B cell (primary cell): ENCODE measurements around the gene ANO9. TPM values are rescaled to one million over a fixed set of nuclear protein-coding genes. Genes with fewer than 3 reads are reported as not detected.

Experiments
- ATAC-seq: fragments of 200-7000 bp; cut with Tn5 transposase; one replicate; pipeline ENCODE4 v1.10.0; 2021; ENCODE audit warnings: low read depth, mild to moderate bottlenecking, moderate number of reproducible peaks, moderate library complexity
- CTCF ChIA-PET: fragments of 350-600 bp; sonication (Branson Sonifier 250); formaldehyde crosslinking; loops from one replicate; lab custom pipeline; 2021; ENCODE audit warnings: antibody characterized with exemption, inconsistent platforms; lab: Charles Lee
- POLR2A ChIA-PET: fragments of 350-600 bp; sonication (Branson Sonifier 250); formaldehyde crosslinking; loops from one replicate; lab custom pipeline; 2021; ENCODE audit warnings: antibody characterized with exemption; lab: Charles Lee
- DNase-seq: peaks from one replicate; pipeline ENCODE4 v3.0.0; 2013
- H2AFZ ChIP-seq: 2 replicates; pipeline ENCODE4 v1.6.1; 2012; ENCODE audit warnings: mild to moderate bottlenecking, low read depth, low read length; ENCODE audit not compliant: insufficient read depth, poor library complexity, severe bottlenecking
- H3K27ac ChIP-seq, 2 donors: 1 replicate in 1 of 2; 2 replicates in 1 of 2; pipeline ENCODE4 v1.5.1; 2012 to 2013; ENCODE audit warnings: low read length in 2 of 2, mild to moderate bottlenecking in 2 of 2, moderate library complexity in 1 of 2
- H3K27me3 ChIP-seq, 4 experiments: fragments of 200-600 bp in 1 of 4; sonication (generic) in 1 of 4; replicated peaks in 1 of 4; 1 replicate in 2 of 4; 2 replicates in 2 of 4; pipeline versions ENCODE4 v1.6.1 to v1.7.0; 2013 to 2016; ENCODE audit warnings: low read length in 3 of 4, mild to moderate bottlenecking in 2 of 4, mixed read lengths in 1 of 4, moderate library complexity in 1 of 4; ENCODE audit not compliant: insufficient read depth in 4 of 4, control insufficient read depth in 3 of 4; ENCODE audit errors: control extremely low read depth in 1 of 4
- H3K36me3 ChIP-seq, 2 experiments: replicated peaks in 1 of 2; 1 replicate in 1 of 2; 2 replicates in 1 of 2; pipeline versions ENCODE4 v1.6.1 to v1.7.1; 2013; ENCODE audit warnings: low read length in 1 of 2; ENCODE audit not compliant: insufficient read depth in 2 of 2, control insufficient read depth in 1 of 2; ENCODE audit errors: control extremely low read depth in 1 of 2, extremely low read depth in 1 of 2
- H3K4me1 ChIP-seq, 2 donors: fragments of 200-600 bp in 1 of 2; sonication (generic) in 1 of 2; 1 replicate in 1 of 2; 2 replicates in 1 of 2; pipeline versions ENCODE4 v1.5.1 to v1.6.1; 2013 to 2017; ENCODE audit warnings: low read length in 2 of 2; ENCODE audit not compliant: control insufficient read depth in 2 of 2, insufficient read depth in 2 of 2
- H3K4me2 ChIP-seq: replicated peaks from 2 replicates; pipeline ENCODE3; 2012; ENCODE audit warnings: mild to moderate bottlenecking, low read depth, low read length; ENCODE audit not compliant: poor library complexity, severe bottlenecking
- H3K4me3 ChIP-seq, 5 experiments: fragments of 200-600 bp in 1 of 5; sonication (generic) in 1 of 5; 1 replicate in 3 of 5; 2 replicates in 2 of 5; pipeline versions ENCODE4 v1.5.1 to v1.7.0; 2011 to 2016; ENCODE audit warnings: low read length in 4 of 5, mild to moderate bottlenecking in 4 of 5, low read depth in 2 of 5, control low read depth in 1 of 5, moderate library complexity in 1 of 5; ENCODE audit not compliant: insufficient read depth in 1 of 5; ENCODE audit errors: control extremely low read depth in 1 of 5, extremely low read depth in 1 of 5
- H3K79me2 ChIP-seq: fragments of 200-600 bp; sonication (generic); one replicate; pipeline ENCODE4 v1.6.0; 2016; ENCODE audit warnings: low read length; ENCODE audit not compliant: control insufficient read depth, insufficient read depth
- H3K9ac ChIP-seq: fragments of 200-600 bp; sonication (generic); 2 replicates; pipeline ENCODE4 v1.6.1; 2017; ENCODE audit warnings: mild to moderate bottlenecking, low read length, moderate library complexity
- H3K9me3 ChIP-seq, 3 donors: one replicate each; pipeline versions ENCODE4 v1.6.1 to v1.7.1; 2013; ENCODE audit warnings: low read length in 2 of 3; ENCODE audit not compliant: control insufficient read depth in 2 of 3, insufficient read depth in 1 of 3; ENCODE audit errors: control extremely low read depth in 1 of 3
- H4K20me1 ChIP-seq: 2 replicates; pipeline ENCODE4 v1.6.0; 2012; ENCODE audit warnings: mild to moderate bottlenecking, low read length; ENCODE audit not compliant: insufficient read depth, control insufficient read depth, poor library complexity, severe bottlenecking
- H3K27ac Mint-ChIP-seq: one replicate; pipeline ENCODE4 v1.8.0; 2021; ENCODE audit warnings: mixed read lengths
- H3K27me3 Mint-ChIP-seq: one replicate; pipeline ENCODE4 v1.8.0; 2021; ENCODE audit warnings: mixed read lengths
- H3K4me1 Mint-ChIP-seq: one replicate; pipeline ENCODE4 v1.8.0; 2021; ENCODE audit warnings: mixed read lengths
- H3K4me3 Mint-ChIP-seq: one replicate; pipeline ENCODE4 v1.8.0; 2021; ENCODE audit warnings: mixed read lengths
- H3K9me3 Mint-ChIP-seq: one replicate; pipeline ENCODE4 v1.8.0; 2022; ENCODE audit warnings: mixed read lengths; ENCODE audit not compliant: insufficient read depth
- EZH2 ChIP-seq: IDR thresholded peaks from 2 replicates; pipeline ENCODE4 v1.6.1; 2012; ENCODE audit warnings: borderline replicate concordance, low read depth, mild to moderate bottlenecking, moderate library complexity, low read length; ENCODE audit not compliant: insufficient read depth, poor library complexity, severe bottlenecking
- WGBS: methylation state at CpG from one replicate; pipeline ENCODE4 v1.1.5; 2013; ENCODE audit warnings: missing lambda C conversion rate; ENCODE audit not compliant: insufficient coverage; 5-methylcytosine and 5-hydroxymethylcytosine counted together
- intact Hi-C: fragments of 100-400 bp; cut with micrococcal nuclease; formaldehyde crosslinking; loops from one replicate; pipeline ENCODE4 v1.10.0; 2022
- polyA plus RNA-seq: library from polyadenylated mRNA; depleted of rRNA; stranded (reverse); fragments of >200 nt; gene quantifications from 2 replicates; pipeline ENCODE4 v1.2.3, GENCODE V29; 2012
- total RNA-seq, 2 donors: library from RNA; stranded (reverse); fragments of 120-200 nt in 1 of 2; gene quantifications; 1 replicate in 1 of 2; 2 replicates in 1 of 2; pipeline versions ENCODE4 v1.2.3 to v1.2.4, GENCODE V29; 2013 to 2022
- TF ChIP-seq, protein P1 (sequence below): fragments of 200-600 bp; IDR thresholded peaks from one replicate; pipeline ENCODE4 v1.8.0; 2022; ENCODE audit warnings: antibody characterized with exemption, mild to moderate bottlenecking

ANO9 gene
- total and polyA plus RNA-seq, 2 donors (not counting 1 experiment from before 2014, with no cell fraction given): 62.0 to 107 TPM

DNA sequence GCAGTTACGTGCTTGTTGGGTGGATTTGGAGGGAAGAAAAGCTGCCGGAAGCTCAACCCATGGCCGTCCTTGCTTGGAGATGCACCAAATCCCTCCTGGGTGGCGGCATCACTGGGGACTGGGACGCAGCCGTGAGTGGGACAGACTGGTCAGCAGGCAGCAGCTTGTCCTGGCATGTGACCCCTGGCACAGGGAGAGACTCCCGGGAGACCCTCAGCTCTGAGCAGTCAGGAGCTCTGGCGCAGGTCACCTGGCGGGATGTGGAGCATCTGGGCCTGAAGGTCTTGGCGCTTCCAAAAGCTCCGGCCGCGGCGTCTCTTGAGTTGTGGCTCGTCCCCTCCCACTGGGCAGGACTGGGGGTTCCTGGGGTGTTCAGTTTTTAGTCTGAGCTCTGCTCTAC is 34.6 kb upstream of the ANO9 start:
- TF ChIP-seq EZH2: no peak
- TF ChIP-seq, protein P1, sequence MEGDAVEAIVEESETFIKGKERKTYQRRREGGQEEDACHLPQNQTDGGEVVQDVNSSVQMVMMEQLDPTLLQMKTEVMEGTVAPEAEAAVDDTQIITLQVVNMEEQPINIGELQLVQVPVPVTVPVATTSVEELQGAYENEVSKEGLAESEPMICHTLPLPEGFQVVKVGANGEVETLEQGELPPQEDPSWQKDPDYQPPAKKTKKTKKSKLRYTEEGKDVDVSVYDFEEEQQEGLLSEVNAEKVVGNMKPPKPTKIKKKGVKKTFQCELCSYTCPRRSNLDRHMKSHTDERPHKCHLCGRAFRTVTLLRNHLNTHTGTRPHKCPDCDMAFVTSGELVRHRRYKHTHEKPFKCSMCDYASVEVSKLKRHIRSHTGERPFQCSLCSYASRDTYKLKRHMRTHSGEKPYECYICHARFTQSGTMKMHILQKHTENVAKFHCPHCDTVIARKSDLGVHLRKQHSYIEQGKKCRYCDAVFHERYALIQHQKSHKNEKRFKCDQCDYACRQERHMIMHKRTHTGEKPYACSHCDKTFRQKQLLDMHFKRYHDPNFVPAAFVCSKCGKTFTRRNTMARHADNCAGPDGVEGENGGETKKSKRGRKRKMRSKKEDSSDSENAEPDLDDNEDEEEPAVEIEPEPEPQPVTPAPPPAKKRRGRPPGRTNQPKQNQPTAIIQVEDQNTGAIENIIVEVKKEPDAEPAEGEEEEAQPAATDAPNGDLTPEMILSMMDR: no peak
- Mint-ChIP-seq H3K27ac (no peak overlapping the region), H3K4me1 (no peaks in the 10 kb centered on the region), H3K27me3 (no peaks in the 10 kb centered on the region), H3K9me3 (no peaks in the 10 kb centered on the region), H3K4me3 (no peak overlapping the region)
- Histone ChIP-seq H3K4me2 (no peak overlapping the region), H3K27me3 (no peaks in the 10 kb centered on the region), H3K9ac (no peak overlapping the region), H3K4me3 (no peak overlapping the region), H2AFZ (no peak overlapping the region), H3K79me2 (peaks cover 20% of the 10 kb centered on the region), H4K20me1 (no peaks in the 10 kb centered on the region), H3K27ac (no peak overlapping the region), H3K4me1 (no peaks in the 10 kb centered on the region), H3K9me3 (peaks cover 0 to 2% (median 0%) of the 10 kb centered on the region in 3 donors), H3K36me3 (no peaks in the 10 kb centered on the region)
- ATAC-seq: no peak
- intact Hi-C loops: no loop called here
- DNase-seq: no peak
- CTCF ChIA-PET: no interaction called here
- POLR2A ChIA-PET: no interaction called here
- 97% methylated on average over 15 of the region's 15 CpGs for WGBS

DNA sequence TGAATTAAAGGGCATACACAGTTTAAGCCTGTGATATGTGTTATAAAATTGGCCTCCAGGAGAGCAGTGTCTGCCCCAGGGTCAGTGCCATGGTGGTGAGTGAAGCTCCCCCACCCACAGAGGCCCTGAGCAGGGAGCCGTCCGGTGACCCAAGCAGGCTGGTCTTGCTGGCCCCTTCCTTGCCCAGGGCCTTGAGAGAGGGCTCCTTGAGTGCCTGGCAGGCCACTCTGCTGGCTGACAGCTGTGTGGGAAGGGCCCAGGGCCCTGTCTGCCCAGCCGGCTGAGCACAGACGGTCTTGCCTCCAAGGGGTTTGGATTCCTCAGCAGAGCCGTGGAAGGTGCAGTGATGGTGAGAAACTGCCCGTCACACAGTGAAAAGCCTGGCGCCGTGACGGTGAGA is 34.1 kb upstream of the ANO9 start:
- POLR2A ChIA-PET: no interaction called here

More for the DNA sequence above, 34.1 kb upstream of the ANO9 start:
- Histone ChIP-seq H2AFZ (no peak overlapping the region), H3K4me3 (no peak overlapping the region), H3K4me1 (no peaks in the 10 kb centered on the region), H3K79me2 (peaks cover 24% of the 10 kb centered on the region), H3K9ac (no peak overlapping the region), H3K9me3 (peaks cover 0 to 2% (median 0%) of the 10 kb centered on the region in 3 donors), H3K27ac (no peak overlapping the region), H3K4me2 (no peak overlapping the region), H3K27me3 (no peaks in the 10 kb centered on the region), H3K36me3 (no peaks in the 10 kb centered on the region), H4K20me1 (no peaks in the 10 kb centered on the region)
- CTCF ChIA-PET: no interaction called here
- Mint-ChIP-seq H3K4me1 (no peaks in the 10 kb centered on the region), H3K27ac (no peak overlapping the region), H3K27me3 (no peaks in the 10 kb centered on the region), H3K9me3 (no peaks in the 10 kb centered on the region), H3K4me3 (no peak overlapping the region)
- no peak for ATAC-seq
- intact Hi-C loops: no loop called here
- no peak for DNase-seq
- TF ChIP-seq, protein P1: no peak
- no peak for TF ChIP-seq EZH2
- 95% methylated on average over 9 of the region's 9 CpGs for WGBS
